ENCODE data around the gene CCDC122. TPM values are rescaled to one million over a fixed set of nuclear protein-coding genes. Genes with fewer than 3 reads are reported as not detected.

Gene CCDC122
- total RNA-seq, 1 experiment from 2014 or later = 10.5 TPM

DNA sequence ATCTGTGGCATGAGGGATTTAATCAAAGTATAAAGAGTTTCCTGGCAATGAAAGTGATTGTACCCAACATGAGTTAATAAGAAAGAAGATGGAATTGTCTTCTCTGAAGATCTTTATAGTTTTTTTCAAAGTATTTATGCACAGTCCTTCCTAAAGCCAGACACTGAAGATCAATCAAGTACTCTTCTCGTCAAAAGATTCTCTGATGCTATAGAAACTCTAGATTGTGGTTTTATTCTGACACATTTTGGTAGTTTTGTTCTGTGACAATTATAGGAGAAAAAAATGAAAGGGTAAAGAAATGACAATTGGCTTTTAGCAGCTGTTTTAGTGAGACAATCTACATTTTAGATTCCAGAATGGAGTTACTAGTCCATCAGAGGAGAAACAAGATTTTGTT is 82.4 kb downstream of the CCDC122 start:
- CTCF ChIA-PET = no interaction called here
- Mint-ChIP-seq H3K9me3 (no peaks in the 10 kb centered on the region), H3K4me3 (no peak overlapping the region), H3K27ac (no peak overlapping the region), H3K27me3 (ENCODE audit: low read depth) (no peaks in the 10 kb centered on the region), H3K36me3 (no peaks in the 10 kb centered on the region), H3K4me1 (no peaks in the 10 kb centered on the region)
- POLR2A ChIA-PET = no interaction called here
- no peak for DNase-seq (ENCODE audit: low spot score)
- ATAC-seq = no peak
- TF ChIP-seq CREB1 (CRISPR knock-in tag; IDR thresholded peaks at IDR 0.05) (no peak), ESRRA (CRISPR knock-in tag; IDR thresholded peaks at IDR 0.05; ENCODE audit: borderline replicate concordance) (no peak)
- TF ChIP-seq, protein P1, sequence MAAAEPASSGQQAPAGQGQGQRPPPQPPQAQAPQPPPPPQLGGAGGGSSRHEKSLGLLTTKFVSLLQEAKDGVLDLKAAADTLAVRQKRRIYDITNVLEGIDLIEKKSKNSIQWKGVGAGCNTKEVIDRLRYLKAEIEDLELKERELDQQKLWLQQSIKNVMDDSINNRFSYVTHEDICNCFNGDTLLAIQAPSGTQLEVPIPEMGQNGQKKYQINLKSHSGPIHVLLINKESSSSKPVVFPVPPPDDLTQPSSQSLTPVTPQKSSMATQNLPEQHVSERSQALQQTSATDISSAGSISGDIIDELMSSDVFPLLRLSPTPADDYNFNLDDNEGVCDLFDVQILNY (CRISPR knock-in tag; IDR thresholded peaks at IDR 0.05) = no peak

DNA sequence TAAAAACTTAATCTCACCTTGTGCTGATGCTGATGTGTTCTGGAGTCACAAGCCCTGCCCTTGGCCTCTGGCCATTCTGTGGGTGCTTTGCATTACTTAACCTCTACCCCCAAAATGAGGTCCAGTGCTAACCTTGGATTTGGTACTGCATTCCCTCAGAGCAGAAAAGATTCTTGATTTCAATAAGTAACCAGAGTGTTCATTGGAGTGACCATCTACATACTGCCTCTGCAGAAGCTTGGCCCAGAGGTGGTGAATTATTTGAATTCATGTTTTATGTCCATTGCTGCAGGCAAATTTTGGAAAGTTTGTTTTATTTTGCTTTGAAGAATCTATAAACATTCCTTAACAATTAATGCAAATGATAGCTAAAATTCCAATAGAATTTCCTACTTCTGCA is 85.1 kb downstream of the CCDC122 start:
- DNase-seq (ENCODE audit: low spot score) (no peak), ATAC-seq (no peak)
- Mint-ChIP-seq H3K4me1 (no peaks in the 10 kb centered on the region), H3K27me3 (ENCODE audit: low read depth) (peaks cover 6% of the 10 kb centered on the region), H3K36me3 (no peaks in the 10 kb centered on the region), H3K4me3 (no peak overlapping the region), H3K27ac (no peak overlapping the region), H3K9me3 (no peaks in the 10 kb centered on the region)
- TF ChIP-seq, protein P2, sequence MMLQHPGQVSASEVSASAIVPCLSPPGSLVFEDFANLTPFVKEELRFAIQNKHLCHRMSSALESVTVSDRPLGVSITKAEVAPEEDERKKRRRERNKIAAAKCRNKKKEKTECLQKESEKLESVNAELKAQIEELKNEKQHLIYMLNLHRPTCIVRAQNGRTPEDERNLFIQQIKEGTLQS (CRISPR knock-in tag; conservative IDR thresholded peaks at IDR 0.05) = no peak
- TF ChIP-seq RELA (CRISPR knock-in tag; IDR thresholded peaks at IDR 0.05; ENCODE audit: borderline replicate concordance) = no peak
- TF ChIP-seq, protein P3, sequence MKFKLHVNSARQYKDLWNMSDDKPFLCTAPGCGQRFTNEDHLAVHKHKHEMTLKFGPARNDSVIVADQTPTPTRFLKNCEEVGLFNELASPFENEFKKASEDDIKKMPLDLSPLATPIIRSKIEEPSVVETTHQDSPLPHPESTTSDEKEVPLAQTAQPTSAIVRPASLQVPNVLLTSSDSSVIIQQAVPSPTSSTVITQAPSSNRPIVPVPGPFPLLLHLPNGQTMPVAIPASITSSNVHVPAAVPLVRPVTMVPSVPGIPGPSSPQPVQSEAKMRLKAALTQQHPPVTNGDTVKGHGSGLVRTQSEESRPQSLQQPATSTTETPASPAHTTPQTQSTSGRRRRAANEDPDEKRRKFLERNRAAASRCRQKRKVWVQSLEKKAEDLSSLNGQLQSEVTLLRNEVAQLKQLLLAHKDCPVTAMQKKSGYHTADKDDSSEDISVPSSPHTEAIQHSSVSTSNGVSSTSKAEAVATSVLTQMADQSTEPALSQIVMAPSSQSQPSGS (CRISPR knock-in tag; IDR thresholded peaks at IDR 0.05; ENCODE audit: borderline replicate concordance, low read depth) = no peak
- no peak for TF ChIP-seq ZNF423 (CRISPR knock-in tag; IDR thresholded peaks at IDR 0.05)
- TF ChIP-seq NR2C2 (CRISPR knock-in tag; IDR thresholded peaks at IDR 0.05) = no peak
- TF ChIP-seq, protein P4, sequence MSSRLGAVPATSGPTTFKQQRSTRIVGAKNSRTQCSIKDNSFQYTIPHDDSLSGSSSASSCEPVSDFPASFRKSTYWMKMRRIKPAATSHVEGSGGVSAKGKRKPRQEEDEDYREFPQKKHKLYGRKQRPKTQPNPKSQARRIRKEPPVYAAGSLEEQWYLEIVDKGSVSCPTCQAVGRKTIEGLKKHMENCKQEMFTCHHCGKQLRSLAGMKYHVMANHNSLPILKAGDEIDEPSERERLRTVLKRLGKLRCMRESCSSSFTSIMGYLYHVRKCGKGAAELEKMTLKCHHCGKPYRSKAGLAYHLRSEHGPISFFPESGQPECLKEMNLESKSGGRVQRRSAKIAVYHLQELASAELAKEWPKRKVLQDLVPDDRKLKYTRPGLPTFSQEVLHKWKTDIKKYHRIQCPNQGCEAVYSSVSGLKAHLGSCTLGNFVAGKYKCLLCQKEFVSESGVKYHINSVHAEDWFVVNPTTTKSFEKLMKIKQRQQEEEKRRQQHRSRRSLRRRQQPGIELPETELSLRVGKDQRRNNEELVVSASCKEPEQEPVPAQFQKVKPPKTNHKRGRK (CRISPR knock-in tag; IDR thresholded peaks at IDR 0.05; ENCODE audit: borderline replicate concordance) = no peak
- TF ChIP-seq, protein P5, sequence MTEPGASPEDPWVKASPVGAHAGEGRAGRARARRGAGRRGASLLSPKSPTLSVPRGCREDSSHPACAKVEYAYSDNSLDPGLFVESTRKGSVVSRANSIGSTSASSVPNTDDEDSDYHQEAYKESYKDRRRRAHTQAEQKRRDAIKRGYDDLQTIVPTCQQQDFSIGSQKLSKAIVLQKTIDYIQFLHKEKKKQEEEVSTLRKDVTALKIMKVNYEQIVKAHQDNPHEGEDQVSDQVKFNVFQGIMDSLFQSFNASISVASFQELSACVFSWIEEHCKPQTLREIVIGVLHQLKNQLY (CRISPR knock-in tag; IDR thresholded peaks at IDR 0.05) = no peak
- ChIA-PET CTCF (no interaction called here), POLR2A (no interaction called here)

DNA sequence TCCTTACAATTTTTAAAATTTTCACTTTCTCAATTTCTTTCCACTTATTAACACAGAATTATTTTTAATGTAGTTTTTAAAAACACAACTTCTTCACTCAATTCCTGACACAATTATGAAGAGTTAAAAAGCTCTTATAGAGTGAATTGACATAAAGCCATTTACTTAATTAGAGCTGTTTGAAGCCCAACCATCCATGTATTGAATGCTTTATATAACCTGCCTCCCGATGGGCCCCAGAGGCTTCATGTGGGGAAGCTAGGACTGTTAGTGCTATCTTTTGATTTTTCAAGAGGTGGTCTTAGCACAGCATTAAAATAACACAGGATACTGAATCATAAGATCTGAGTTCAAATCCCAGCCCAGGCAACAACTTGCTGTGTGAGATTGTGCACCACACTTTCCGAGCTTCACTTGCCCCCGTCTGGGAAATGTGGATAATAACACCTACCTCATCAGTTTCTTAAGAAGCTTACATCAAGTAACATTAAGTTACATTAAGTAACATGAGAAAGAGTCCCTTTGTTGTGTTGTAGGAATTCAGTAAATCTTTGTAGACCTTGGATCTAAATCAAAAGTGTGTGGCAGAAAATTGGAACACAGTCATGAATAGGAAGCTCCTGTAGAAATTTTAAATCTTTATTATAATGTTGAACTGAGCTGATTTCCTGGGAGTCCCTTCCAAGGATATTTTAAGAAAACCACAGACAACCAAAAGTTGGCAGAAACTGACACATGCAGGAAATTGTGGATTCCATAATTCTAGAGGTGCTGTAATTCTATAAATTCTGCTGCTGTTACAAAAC is 87.3 kb downstream of the CCDC122 start:
- no peak overlapping the region for H3K4me3 Mint-ChIP-seq
- H3K27me3 Mint-ChIP-seq (ENCODE audit: low read depth) = peaks cover 25% of the 10 kb centered on the region
- ChIA-PET POLR2A (no interaction called here), CTCF (interaction anchor here (0.6 to 1.7 kb wide), 3 partner anchors 12 to 1602 kb away, joined by 3 to 8 read pairs (median 3); no protein-coding TSS in a partner anchor)
- DNase-seq (ENCODE audit: low spot score) (no peak), ATAC-seq (no peak)
- no peak overlapping the region for H3K27ac Mint-ChIP-seq
- peaks cover 13% of the 10 kb centered on the region for H3K4me1 Mint-ChIP-seq
- no peaks in the 10 kb centered on the region for H3K36me3 Mint-ChIP-seq
- H3K9me3 Mint-ChIP-seq = no peaks in the 10 kb centered on the region
- TF ChIP-seq FOXK1 (CRISPR knock-in tag; IDR thresholded peaks at IDR 0.05) (no peak), RELA (CRISPR knock-in tag; IDR thresholded peaks at IDR 0.05; ENCODE audit: borderline replicate concordance) (no peak), ETV6 (CRISPR knock-in tag; IDR thresholded peaks at IDR 0.05) (no peak), IRF2 (CRISPR knock-in tag; IDR thresholded peaks at IDR 0.05; ENCODE audit: borderline replicate concordance, low read depth) (no peak)
- TF ChIP-seq, protein P6, sequence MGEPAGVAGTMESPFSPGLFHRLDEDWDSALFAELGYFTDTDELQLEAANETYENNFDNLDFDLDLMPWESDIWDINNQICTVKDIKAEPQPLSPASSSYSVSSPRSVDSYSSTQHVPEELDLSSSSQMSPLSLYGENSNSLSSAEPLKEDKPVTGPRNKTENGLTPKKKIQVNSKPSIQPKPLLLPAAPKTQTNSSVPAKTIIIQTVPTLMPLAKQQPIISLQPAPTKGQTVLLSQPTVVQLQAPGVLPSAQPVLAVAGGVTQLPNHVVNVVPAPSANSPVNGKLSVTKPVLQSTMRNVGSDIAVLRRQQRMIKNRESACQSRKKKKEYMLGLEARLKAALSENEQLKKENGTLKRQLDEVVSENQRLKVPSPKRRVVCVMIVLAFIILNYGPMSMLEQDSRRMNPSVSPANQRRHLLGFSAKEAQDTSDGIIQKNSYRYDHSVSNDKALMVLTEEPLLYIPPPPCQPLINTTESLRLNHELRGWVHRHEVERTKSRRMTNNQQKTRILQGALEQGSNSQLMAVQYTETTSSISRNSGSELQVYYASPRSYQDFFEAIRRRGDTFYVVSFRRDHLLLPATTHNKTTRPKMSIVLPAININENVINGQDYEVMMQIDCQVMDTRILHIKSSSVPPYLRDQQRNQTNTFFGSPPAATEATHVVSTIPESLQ (CRISPR knock-in tag; IDR thresholded peaks at IDR 0.05) = no peak
- TF ChIP-seq, protein P3 (CRISPR knock-in tag; IDR thresholded peaks at IDR 0.05; ENCODE audit: borderline replicate concordance, low read depth) = no peak
- TF ChIP-seq, protein P2 (CRISPR knock-in tag; conservative IDR thresholded peaks at IDR 0.05) = no peak
- TF ChIP-seq, protein P7, sequence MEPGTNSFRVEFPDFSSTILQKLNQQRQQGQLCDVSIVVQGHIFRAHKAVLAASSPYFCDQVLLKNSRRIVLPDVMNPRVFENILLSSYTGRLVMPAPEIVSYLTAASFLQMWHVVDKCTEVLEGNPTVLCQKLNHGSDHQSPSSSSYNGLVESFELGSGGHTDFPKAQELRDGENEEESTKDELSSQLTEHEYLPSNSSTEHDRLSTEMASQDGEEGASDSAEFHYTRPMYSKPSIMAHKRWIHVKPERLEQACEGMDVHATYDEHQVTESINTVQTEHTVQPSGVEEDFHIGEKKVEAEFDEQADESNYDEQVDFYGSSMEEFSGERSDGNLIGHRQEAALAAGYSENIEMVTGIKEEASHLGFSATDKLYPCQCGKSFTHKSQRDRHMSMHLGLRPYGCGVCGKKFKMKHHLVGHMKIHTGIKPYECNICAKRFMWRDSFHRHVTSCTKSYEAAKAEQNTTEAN (CRISPR knock-in tag; IDR thresholded peaks at IDR 0.05) = no peak
- TF ChIP-seq, protein P8, sequence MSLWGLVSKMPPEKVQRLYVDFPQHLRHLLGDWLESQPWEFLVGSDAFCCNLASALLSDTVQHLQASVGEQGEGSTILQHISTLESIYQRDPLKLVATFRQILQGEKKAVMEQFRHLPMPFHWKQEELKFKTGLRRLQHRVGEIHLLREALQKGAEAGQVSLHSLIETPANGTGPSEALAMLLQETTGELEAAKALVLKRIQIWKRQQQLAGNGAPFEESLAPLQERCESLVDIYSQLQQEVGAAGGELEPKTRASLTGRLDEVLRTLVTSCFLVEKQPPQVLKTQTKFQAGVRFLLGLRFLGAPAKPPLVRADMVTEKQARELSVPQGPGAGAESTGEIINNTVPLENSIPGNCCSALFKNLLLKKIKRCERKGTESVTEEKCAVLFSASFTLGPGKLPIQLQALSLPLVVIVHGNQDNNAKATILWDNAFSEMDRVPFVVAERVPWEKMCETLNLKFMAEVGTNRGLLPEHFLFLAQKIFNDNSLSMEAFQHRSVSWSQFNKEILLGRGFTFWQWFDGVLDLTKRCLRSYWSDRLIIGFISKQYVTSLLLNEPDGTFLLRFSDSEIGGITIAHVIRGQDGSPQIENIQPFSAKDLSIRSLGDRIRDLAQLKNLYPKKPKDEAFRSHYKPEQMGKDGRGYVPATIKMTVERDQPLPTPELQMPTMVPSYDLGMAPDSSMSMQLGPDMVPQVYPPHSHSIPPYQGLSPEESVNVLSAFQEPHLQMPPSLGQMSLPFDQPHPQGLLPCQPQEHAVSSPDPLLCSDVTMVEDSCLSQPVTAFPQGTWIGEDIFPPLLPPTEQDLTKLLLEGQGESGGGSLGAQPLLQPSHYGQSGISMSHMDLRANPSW (CRISPR knock-in tag; conservative IDR thresholded peaks at IDR 0.05; ENCODE audit: low read depth) = no peak

All from WTC11 (cell line).